HG02938 (cell line): ENCODE data around the gene COL4A2.
"Not testable (repeated sequence)": the region's sequence is repeated elsewhere in the genome, so short reads cannot be mapped to it uniquely, and the experiment has no call there.

Experiments used
- ATAC-seq: cut with Tn5 transposase; IDR thresholded peaks from one replicate; pipeline ENCODE4 v1.9.1; 2021; ENCODE audit warnings: mild to moderate bottlenecking, moderate library complexity; ENCODE audit not compliant: unreplicated experiment

Gene COL4A2

GRCh38 chr13:110374431-110375370, 67.6 kb downstream of the COL4A2 start:
- no peak for ATAC-seq

DNA sequence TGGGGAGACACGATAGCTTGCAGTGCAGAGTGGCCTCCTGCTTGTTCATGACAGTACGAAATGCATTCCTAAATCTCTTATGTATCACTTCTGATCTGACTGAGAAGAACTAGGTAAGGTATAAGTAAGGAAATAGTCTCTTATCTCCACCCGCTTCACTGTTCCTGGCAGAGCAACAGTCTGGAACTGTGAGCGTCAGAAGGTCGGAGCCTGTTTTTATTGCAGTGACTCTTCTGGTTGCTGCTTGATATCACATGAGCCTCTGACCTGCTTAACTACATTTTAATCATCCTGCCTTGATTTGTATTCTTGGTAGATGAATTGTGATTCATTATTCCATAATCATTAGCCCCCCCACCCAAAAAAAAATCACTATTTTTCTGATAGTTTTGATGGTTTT, 69.0 kb downstream of the COL4A2 start:
- ATAC-seq, result no peak

- no peak for ATAC-seq
These were observed 70.2 kb downstream of the COL4A2 start for GRCh38 chr13:110377178-110377825.

GRCh38 chr13:110377826-110378201, 70.7 kb downstream of the COL4A2 start:
- no peak for ATAC-seq

DNA sequence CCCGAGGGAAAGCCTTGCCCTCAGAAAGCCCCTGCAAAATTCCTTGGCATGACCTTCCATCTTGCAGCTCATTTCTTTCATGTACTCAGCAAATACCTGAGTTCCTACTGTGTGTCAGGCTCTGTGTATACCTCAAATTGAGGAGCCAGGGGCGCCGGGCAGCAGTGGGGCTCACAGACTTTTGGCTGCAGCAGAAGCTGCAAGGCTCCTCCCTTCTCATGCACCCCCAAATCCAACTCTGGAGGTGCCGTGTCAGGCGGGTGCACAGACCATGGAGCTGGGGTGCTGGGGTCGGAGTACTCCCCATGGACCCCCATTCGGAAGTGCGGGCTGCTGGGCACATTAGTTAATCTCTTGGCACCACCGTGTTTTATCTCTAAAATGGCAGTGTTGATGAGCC, 72.3 kb downstream of the COL4A2 start:
- no peak for ATAC-seq

DNA sequence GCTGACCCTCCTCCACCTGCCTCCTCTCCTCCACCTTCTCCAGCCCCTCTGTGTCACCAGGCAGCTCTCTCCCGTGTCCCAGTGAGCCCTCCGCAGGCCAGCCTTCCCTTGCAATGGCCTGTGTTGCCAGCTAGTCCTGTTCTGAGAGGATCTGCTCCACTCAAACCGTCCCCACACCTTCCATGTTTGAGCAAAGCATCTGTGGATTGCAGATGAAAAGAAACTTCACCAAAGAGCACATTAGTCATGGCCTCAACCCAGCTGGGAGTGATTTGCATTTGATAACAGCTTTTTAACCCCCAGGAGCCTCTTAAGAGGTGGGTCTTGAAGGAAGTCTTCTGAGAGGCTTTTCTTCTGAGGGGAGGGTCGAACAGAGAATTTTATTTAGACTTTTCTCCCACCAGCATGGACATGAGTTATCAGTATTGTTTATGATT, 72.8 kb downstream of the COL4A2 start:
- no peak for ATAC-seq

DNA sequence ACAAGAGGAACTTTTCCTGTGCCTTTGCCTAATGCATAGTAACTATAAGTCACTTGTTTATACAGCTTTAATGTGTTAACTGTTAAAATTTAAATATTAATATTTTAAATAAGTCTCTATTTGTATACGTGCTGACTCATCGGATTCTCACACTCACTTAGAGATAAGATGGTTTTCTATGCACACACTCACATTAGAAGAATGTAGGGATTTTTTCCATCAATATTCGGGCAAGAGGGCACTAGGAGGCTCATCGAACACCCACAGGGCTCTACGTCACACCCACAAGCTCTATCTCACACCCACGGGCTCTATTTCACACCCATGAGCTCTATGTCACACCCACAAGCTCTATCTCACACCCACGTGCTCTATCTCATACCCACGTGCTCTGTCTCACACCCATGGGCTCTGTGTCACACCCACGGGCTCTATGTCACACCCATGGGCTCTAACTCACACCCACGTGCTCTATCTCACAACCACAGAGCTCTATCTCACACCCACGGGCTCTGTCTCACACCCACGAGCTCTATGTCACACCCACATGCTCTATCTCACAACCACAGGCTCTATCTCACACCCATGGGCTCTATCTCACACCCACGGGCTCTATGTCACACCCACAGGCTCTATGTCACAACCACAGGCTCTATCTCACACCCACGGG, 73.4 kb downstream of the COL4A2 start:
- ATAC-seq, result no peak

- ATAC-seq, result no peak
These were observed 73.9 kb downstream of the COL4A2 start for GRCh38 chr13:110381029-110381360.

DNA sequence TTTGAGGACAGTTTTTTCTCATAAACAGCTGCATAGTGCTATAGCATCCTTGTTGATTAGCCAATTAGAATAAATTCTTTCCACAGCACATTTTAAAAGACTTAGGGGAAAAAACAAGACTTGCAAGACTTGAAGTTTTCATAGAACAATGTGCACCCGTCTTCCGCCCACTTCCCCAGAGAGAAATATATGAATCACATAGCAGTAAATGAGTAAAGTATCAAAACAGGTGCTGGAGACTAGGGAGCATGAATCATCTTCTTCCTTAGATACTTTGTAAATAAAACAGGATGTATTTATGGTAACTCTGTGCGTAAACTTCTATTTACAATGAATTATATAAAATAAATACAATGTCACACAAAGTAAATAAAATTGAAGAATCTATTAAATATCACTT, 75.1 kb downstream of the COL4A2 start:
- ATAC-seq, result no peak

GRCh38 chr13:110382830-110383229, 75.7 kb downstream of the COL4A2 start:
- no peak for ATAC-seq

DNA sequence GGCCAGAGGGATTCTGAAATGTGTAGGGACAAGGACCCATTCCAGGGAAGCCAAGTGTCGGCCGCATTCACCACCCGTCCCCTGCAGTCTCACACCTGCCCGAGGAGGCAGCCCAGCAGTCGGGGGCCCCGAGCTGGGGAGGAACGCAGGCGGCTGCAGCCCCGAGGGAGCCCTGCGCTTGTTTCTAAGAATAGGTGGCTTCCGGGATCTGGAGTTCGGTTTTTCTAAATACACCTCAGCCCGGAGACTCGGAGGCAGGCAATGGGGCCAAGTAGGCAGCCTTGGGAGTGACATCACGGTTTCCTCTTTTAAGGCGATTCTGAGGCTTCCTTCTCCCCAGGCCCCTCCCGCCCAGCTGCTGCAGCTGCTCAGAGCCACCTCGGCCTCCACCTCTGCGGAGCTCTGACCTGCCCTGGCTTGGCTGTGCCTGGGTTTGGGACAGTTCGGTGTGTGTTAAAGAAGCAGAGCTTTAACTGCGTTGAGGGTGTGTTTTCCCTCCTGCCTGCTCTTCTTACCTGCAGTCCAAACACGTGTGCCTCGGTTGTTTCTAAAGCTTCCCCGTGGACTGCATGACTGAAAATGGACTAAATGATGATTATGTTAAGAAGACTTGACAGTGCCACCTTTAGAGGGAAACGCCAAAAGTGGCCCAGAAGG, 80.5 kb downstream of the COL4A2 start:
- peak; percentile 83 for ATAC-seq

GRCh38 chr13:110388108-110388943, 81.2 kb downstream of the COL4A2 start:
- no peak for ATAC-seq

DNA sequence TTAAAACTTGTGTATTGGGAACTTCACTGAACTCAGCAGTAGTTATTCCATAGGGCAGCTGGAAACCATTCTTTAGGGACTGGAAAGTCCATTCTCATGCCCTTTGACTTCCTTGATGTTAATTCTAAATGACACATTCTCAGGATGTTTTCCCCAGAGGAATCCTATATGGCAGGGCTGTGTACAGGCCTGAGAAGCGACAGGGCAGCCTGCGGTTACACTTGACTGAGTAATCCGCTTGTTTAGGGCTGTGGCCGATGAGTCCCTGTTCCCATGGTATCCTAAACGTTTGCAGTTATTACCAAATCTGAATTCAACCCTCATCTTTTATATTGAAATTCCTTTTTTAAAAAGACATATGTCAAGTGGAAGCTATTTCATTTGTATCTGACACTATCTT, 83.5 kb downstream of the COL4A2 start:
- ATAC-seq, result no peak

DNA sequence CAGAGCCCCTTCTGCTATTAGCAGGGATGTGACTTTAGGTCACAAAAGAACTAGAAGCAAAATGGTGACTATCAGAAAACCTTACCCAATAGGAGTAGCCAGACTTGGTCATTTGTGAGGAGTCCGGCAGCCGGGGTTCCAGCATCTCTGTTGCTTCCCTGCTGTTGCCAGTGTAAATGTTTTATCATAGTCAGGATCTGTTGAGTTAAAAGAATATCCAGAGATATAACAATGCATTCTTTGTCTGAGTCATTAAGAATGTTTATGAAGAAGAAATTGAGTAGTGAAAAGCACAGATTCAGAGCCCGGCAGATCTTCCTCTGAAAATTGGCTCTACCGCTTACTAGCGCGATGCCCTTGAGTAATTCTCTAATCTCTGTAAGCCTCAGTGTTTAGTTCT, 84.2 kb downstream of the COL4A2 start:
- no peak for ATAC-seq

DNA sequence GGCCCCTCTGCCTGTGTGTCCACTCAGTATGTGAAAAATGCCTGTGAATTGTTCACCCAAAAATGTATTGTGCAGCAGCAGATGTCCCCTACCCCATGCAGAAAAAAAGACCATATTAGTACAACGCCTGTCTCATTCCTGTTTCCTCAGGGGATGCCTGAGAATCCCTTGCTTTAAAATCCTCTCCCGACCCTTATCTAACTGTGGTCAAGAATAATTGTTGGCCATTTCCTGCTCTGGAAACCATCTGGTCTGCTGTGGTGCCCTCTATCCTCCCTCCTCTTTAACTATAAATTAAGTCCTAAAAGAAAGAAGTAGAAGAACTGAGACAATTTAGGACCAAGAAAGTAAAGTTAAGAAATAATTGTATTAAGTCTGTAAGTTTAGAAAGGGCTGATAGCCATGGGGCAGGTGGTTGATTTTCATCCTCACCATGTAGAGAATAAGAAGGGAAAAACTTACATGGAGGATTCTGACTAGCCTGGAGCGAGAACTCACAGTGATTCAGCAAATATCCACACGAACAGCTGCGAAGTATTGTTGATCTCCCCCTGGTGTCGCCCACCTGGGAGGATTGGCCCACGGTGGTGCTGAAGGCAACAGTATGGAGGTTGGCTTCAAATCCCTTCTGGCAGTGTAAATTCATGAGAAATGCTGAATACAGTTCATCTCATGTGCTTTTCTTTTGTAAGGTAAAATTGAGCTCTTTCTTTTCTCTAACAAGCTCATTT, 85.6 kb downstream of the COL4A2 start:
- no peak for ATAC-seq

- no peak for ATAC-seq
These were observed 86.7 kb downstream of the COL4A2 start for GRCh38 chr13:110393761-110394160.

GRCh38 chr13:110394371-110394841, 87.3 kb downstream of the COL4A2 start:
- ATAC-seq, result no peak

DNA sequence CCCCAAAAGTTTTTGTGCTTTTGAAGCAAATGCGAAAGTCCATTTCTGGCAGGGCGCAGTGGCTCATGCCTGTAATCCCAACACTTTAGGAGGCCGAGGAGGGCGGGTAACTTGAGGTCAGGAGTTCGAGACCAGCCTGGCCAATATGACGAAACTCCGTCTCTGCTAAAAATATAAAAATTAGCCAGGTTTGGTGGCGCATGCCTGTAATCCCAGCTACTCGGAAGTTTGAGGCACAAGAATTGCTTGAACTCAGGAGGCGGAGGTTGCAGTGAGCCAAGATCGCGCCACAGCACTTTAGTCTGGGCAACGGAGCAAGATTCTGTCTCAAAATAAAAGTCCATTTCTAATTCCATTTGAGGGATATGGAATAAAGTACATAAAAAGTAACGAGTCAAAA, 88.5 kb downstream of the COL4A2 start:
- ATAC-seq, result not testable (repeated sequence)

DNA sequence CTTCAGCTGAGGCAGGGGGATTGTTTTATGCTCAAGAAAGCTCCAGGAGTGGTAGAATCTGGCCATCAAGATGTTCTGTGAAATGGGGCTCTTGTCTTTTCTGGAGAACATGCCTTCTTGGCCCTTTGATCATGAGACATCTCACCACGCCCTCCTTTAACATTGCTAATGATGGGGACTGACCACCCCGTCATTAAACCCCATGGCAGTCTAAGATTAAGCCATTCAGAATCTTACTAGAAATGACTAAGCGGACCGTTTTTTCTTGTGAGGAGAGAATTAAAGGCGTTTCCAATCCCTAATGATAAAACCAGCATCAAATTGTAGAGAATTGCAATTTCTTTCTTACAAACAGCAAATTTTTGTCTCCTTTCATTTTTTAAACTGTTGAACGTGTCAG, 89.4 kb downstream of the COL4A2 start:
- ATAC-seq, result no peak
